T-helper 1 cell (primary cell): ENCODE results near the gene FAT1.

Source experiments
- DNase-seq, 5 donors: peaks; one replicate each; pipeline ENCODE4 v3.0.0-alpha.2; 2012 to 2020

Gene FAT1

GRCh38 chr4:186725469-186726425 is 2.1 kb upstream of the FAT1 start:
- DNase-seq = no peak

GRCh38 chr4:186724864-186725468 is 1.3 kb upstream of the FAT1 start:
- no peak for DNase-seq

GRCh38 chr4:186724058-186724863 is 605 bp upstream of the FAT1 start:
- no peak for DNase-seq

- no peak for DNase-seq
Observed at GRCh38 chr4:186722796-186723291, 812 bp downstream of the FAT1 start.

- DNase-seq = no peak
Observed at GRCh38 chr4:186719925-186720694, 3.5 kb downstream of the FAT1 start.

GRCh38 chr4:186717556-186717955 is 6.1 kb downstream of the FAT1 start:
- no peak for DNase-seq

- no peak for DNase-seq
Observed at GRCh38 chr4:186715077-186715476, 8.6 kb downstream of the FAT1 start.

- no peak for DNase-seq
Observed at GRCh38 chr4:186714006-186714675, 9.5 kb downstream of the FAT1 start.

GRCh38 chr4:186712690-186713089 is 11.0 kb downstream of the FAT1 start:
- no peak for DNase-seq

- DNase-seq = no peak
Observed at GRCh38 chr4:186710521-186711119, 13.0 kb downstream of the FAT1 start.

GRCh38 chr4:186709517-186709916 is 14.1 kb downstream of the FAT1 start:
- no peak for DNase-seq

- DNase-seq = no peak
Observed at GRCh38 chr4:186708554-186708953, 15.1 kb downstream of the FAT1 start.

GRCh38 chr4:186707996-186708395 is 15.7 kb downstream of the FAT1 start:
- DNase-seq = no peak

GRCh38 chr4:186707574-186707973 is 16.1 kb downstream of the FAT1 start:
- no peak for DNase-seq

- DNase-seq = no peak
Observed at GRCh38 chr4:186704057-186704456, 19.6 kb downstream of the FAT1 start.

GRCh38 chr4:186703510-186703909 is 20.1 kb downstream of the FAT1 start:
- no peak for DNase-seq

GRCh38 chr4:186702940-186703339 is 20.7 kb downstream of the FAT1 start:
- no peak for DNase-seq

- DNase-seq = no peak
Observed at GRCh38 chr4:186702297-186702696, 21.4 kb downstream of the FAT1 start.

GRCh38 chr4:186701788-186702187 is 21.9 kb downstream of the FAT1 start:
- DNase-seq = no peak

- DNase-seq = no peak
Observed at GRCh38 chr4:186701273-186701672, 22.4 kb downstream of the FAT1 start.

GRCh38 chr4:186700746-186701145 is 22.9 kb downstream of the FAT1 start:
- DNase-seq = no peak
